Measurements from ENCODE around the gene AXL.

The AXL gene

GRCh38 chr19:41299046-41299754 is 80.2 kb downstream of the AXL start:
- no peaks in the 10 kb centered on the region for H3K27me3 ChIP-seq (ENCODE audit: insufficient read depth, low read length, poor library complexity)
- H3K4me3 ChIP-seq (ENCODE audit: low read depth in 1 of 2, low read length in 2 of 2) = no peak overlapping the region
- H3K9ac ChIP-seq (ENCODE audit: low read depth, low read length) = no peak overlapping the region
- H3K4me2 ChIP-seq (ENCODE audit: insufficient read depth, low read length) = no peak overlapping the region
- H4K20me1 ChIP-seq (ENCODE audit: insufficient read depth, low read length) = peaks cover 64% of the 10 kb centered on the region
- H3K27ac ChIP-seq (ENCODE audit: low read length) = no peak overlapping the region
- ATAC-seq (ENCODE audit: insufficient read depth, low read depth) (no peak), DNase-seq (no peak)
- peaks cover 99% of the 10 kb centered on the region for H3K36me3 ChIP-seq (ENCODE audit: insufficient read depth, low read length)
- peaks cover 32% of the 10 kb centered on the region for H3K79me2 ChIP-seq (ENCODE audit: insufficient read depth, low read length)
- no peak overlapping the region for H2AFZ ChIP-seq (ENCODE audit: low read depth, low read length)
- H3K9me3 ChIP-seq (ENCODE audit: insufficient read depth, low read length, severe bottlenecking) = no peaks in the 10 kb centered on the region
- no peak for TF ChIP-seq EZH2 (IDR thresholded peaks at IDR 0.05; ENCODE audit: borderline replicate concordance, low read depth, low read length, severe bottlenecking)
- TF ChIP-seq CTCF (IDR thresholded peaks at IDR 0.05; ENCODE audit: borderline replicate concordance, extremely low read depth, low read length, poor library complexity, severe bottlenecking) = no peak
- H3K4me1 ChIP-seq (ENCODE audit: insufficient read depth, low read length) = peaks cover 8% of the 10 kb centered on the region

- peaks cover 27% of the 10 kb centered on the region for H3K79me2 ChIP-seq (ENCODE audit: insufficient read depth, low read length)
- H3K4me3 ChIP-seq (ENCODE audit: low read depth in 1 of 2, low read length in 2 of 2) = no peak overlapping the region
- peaks cover 65% of the 10 kb centered on the region for H4K20me1 ChIP-seq (ENCODE audit: insufficient read depth, low read length)
- peaks cover 13% of the 10 kb centered on the region for H3K4me1 ChIP-seq (ENCODE audit: insufficient read depth, low read length)
- DNase-seq = no peak
- TF ChIP-seq CTCF (IDR thresholded peaks at IDR 0.05; ENCODE audit: borderline replicate concordance, extremely low read depth, low read length, poor library complexity, severe bottlenecking) (no peak), EZH2 (IDR thresholded peaks at IDR 0.05; ENCODE audit: borderline replicate concordance, low read depth, low read length, severe bottlenecking) (no peak)
- H3K27me3 ChIP-seq (ENCODE audit: insufficient read depth, low read length, poor library complexity) = no peaks in the 10 kb centered on the region
- no peak overlapping the region for H3K27ac ChIP-seq (ENCODE audit: low read length)
- peaks cover 99% of the 10 kb centered on the region for H3K36me3 ChIP-seq (ENCODE audit: insufficient read depth, low read length)
- H3K4me2 ChIP-seq (ENCODE audit: insufficient read depth, low read length) = no peak overlapping the region
- H2AFZ ChIP-seq (ENCODE audit: low read depth, low read length) = no peak overlapping the region
- ATAC-seq (ENCODE audit: insufficient read depth, low read depth) = 0 out of 3 replicates have a peak, but pooled peaks have one; percentile 22
- H3K9me3 ChIP-seq (ENCODE audit: insufficient read depth, low read length, severe bottlenecking) = no peaks in the 10 kb centered on the region
- no peak overlapping the region for H3K9ac ChIP-seq (ENCODE audit: low read depth, low read length)
Measured at GRCh38 chr19:41299755-41300089, 80.7 kb downstream of the AXL start.

GRCh38 chr19:41300555-41300954 is 81.5 kb downstream of the AXL start:
- H3K36me3 ChIP-seq (ENCODE audit: insufficient read depth, low read length) = peaks cover 99% of the 10 kb centered on the region
- ATAC-seq (ENCODE audit: insufficient read depth, low read depth) = no peak
- DNase-seq = no peak
- no peaks in the 10 kb centered on the region for H3K27me3 ChIP-seq (ENCODE audit: insufficient read depth, low read length, poor library complexity)
- no peak overlapping the region for H2AFZ ChIP-seq (ENCODE audit: low read depth, low read length)
- H3K4me1 ChIP-seq (ENCODE audit: insufficient read depth, low read length) = peaks cover 22% of the 10 kb centered on the region
- H3K9me3 ChIP-seq (ENCODE audit: insufficient read depth, low read length, severe bottlenecking) = no peaks in the 10 kb centered on the region
- TF ChIP-seq EZH2 (IDR thresholded peaks at IDR 0.05; ENCODE audit: borderline replicate concordance, low read depth, low read length, severe bottlenecking) = no peak
- no peak for TF ChIP-seq CTCF (IDR thresholded peaks at IDR 0.05; ENCODE audit: borderline replicate concordance, extremely low read depth, low read length, poor library complexity, severe bottlenecking)
- H3K79me2 ChIP-seq (ENCODE audit: insufficient read depth, low read length) = peaks cover 26% of the 10 kb centered on the region
- H3K4me2 ChIP-seq (ENCODE audit: insufficient read depth, low read length) = no peak overlapping the region
- no peak overlapping the region for H3K4me3 ChIP-seq (ENCODE audit: low read depth in 1 of 2, low read length in 2 of 2)
- H4K20me1 ChIP-seq (ENCODE audit: insufficient read depth, low read length) = peaks cover 67% of the 10 kb centered on the region
- no peak overlapping the region for H3K27ac ChIP-seq (ENCODE audit: low read length)
- no peak overlapping the region for H3K9ac ChIP-seq (ENCODE audit: low read depth, low read length)
